ENCODE measurements around the gene PCDHGA7. TPM values are rescaled to one million over a fixed set of nuclear protein-coding genes. Genes with fewer than 3 reads are reported as not detected.
A peak's percentile ranks its signal among the peaks of the same experiment; 100 is the strongest.
"Not testable (repeated sequence)": the region's sequence is repeated elsewhere in the genome, so short reads cannot be mapped to it uniquely, and the experiment has no call there.

PCDHGA7 gene
- total RNA-seq, 2 experiments from 2014 or later, result not detected

DNA sequence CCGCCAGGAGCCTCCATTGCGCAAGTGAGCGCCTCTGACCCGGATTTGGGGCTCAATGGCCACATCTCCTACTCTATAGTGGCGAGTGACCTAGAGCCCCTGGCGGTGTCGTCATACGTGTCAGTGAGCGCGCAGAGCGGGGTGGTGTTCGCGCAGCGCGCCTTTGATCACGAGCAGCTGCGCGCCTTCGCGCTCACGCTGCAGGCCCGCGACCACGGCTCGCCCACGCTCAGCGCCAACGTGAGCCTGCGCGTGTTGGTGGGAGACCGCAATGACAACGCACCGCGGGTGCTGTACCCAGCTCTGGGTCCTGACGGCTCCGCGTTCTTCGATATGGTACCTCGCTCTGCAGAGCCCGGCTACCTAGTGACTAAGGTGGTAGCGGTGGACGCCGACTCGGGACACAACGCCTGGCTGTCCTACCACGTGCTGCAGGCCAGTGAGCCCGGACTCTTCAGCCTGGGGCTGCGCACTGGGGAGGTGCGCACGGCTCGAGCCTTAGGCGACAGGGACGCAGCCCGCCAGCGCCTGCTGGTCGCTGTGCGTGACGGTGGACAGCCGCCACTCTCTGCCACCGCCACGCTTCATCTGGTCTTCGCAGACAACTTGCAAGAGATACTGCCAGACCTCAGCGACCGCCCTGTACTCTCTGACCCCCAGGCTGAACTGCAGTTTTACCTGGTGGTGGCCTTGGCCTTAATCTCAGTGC lies 27.2 kb downstream of the PCDHGA7 start:
- Mint-ChIP-seq H3K36me3 (ENCODE audit: low read depth) (peaks cover 17% of the 10 kb centered on the region), H3K27ac (no peak overlapping the region), H3K9me3 (ENCODE audit: insufficient read depth) (peaks cover 25% of the 10 kb centered on the region), H3K4me1 (ENCODE audit: low read depth) (peaks cover 21% of the 10 kb centered on the region), H3K4me3 (no peak overlapping the region), H3K27me3 (ENCODE audit: low read depth) (peaks cover 52% of the 10 kb centered on the region)
- ATAC-seq (no peak), DNase-seq (no peak)
- CTCF ChIA-PET, result no interaction called here
- POLR2A ChIA-PET, result no interaction called here

DNA sequence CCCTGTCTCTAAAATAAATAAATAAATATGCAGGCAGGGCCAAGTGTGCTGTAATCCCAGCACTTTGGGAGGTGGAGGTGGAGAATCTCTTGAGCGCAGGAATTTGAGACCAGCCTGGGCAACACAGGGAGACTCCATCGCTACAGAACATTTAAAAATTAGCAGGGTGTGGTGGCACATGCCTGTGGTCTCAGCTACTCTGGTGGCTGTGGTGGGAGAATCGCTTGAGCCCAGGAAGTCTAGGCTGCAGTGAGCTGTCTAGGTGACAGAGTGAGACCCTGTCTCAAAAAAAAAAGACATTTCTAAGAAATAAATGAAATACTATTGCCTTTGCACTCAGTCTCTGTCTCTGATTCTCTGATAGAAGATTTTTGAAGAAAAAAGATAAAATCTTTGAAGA lies 29.0 kb downstream of the PCDHGA7 start:
- H3K27ac Mint-ChIP-seq, result no peak overlapping the region
- ChIA-PET CTCF (interaction anchor here (3.7 to 4.1 kb wide), 2 partner anchors 91 to 102 kb away, joined by 14 to 36 read pairs; partner anchors contain the start of gene TAF7), POLR2A (no interaction called here)
- H3K4me3 Mint-ChIP-seq, result no peak overlapping the region
- H3K36me3 Mint-ChIP-seq (ENCODE audit: low read depth), result peaks cover 17% of the 10 kb centered on the region
- peaks cover 63% of the 10 kb centered on the region for H3K27me3 Mint-ChIP-seq (ENCODE audit: low read depth)
- H3K9me3 Mint-ChIP-seq (ENCODE audit: insufficient read depth), result peaks cover 25% of the 10 kb centered on the region
- ATAC-seq (no peak), DNase-seq (no peak)
- peaks cover 21% of the 10 kb centered on the region for H3K4me1 Mint-ChIP-seq (ENCODE audit: low read depth)

DNA sequence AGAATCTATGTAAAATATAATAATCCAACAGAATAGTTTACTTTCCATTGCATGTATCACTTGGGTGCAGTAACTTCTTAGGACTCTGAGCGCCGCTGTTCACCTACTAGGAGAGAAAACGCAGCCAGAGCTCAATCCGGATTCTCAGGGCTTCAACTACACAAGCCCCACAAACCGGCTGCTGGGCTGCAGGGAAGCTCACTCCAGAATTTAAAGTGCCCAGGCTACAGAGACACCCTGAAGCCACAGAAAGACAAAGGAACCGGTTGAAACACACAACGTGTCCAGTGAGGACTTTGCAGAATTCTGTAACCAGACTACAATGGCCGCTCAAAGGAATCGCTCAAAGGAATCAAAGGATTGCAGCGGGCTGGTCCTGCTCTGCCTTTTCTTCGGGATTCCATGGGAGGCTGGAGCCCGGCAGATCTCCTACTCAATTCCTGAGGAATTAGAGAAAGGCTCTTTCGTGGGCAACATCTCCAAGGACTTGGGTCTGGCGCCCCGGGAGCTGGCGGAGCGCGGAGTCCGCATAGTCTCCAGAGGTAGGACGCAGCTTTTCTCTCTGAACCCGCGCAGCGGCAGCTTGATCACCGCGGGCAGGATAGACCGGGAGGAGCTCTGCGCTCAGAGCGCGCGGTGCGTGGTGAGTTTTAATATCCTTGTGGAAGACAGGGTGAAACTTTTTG lies 30.5 kb downstream of the PCDHGA7 start, which contains the start of gene PCDHGA10:
PCDHGA10 (plus strand) TSS at position 134 of the 686 bp plus-strand sequence; CDS start at position 323, 189 bp downstream.
- H3K27ac Mint-ChIP-seq, result no peak within 1 kb of the TSS
- peak within 1 kb of the TSS; percentile 71 for H3K4me3 Mint-ChIP-seq
- DNase-seq (peak; percentile 71), ATAC-seq (peak; percentile 75)
- H3K27me3 Mint-ChIP-seq (ENCODE audit: low read depth), result peaks cover 60% of the 10 kb centered on the region
- H3K9me3 Mint-ChIP-seq (ENCODE audit: insufficient read depth), result peaks cover 25% of the 10 kb centered on the region
- ChIA-PET CTCF (interaction anchor here (0.6 to 4.1 kb wide), 34 partner anchors 8 to 691 kb away, joined by 3 to 36 read pairs (median 5); partner anchors contain the start of genes PCDHGA11, PCDHGA12, PCDHGA4 and PCDHGA8), POLR2A (interaction anchor here (1.1 kb wide), 1 partner anchor 101 kb away, joined by 3 read pairs; no protein-coding TSS in a partner anchor)
- H3K4me1 Mint-ChIP-seq (ENCODE audit: low read depth), result peaks cover 26% of the 10 kb centered on the region
- H3K36me3 Mint-ChIP-seq (ENCODE audit: low read depth), result peaks cover 19% of the 10 kb centered on the region

DNA sequence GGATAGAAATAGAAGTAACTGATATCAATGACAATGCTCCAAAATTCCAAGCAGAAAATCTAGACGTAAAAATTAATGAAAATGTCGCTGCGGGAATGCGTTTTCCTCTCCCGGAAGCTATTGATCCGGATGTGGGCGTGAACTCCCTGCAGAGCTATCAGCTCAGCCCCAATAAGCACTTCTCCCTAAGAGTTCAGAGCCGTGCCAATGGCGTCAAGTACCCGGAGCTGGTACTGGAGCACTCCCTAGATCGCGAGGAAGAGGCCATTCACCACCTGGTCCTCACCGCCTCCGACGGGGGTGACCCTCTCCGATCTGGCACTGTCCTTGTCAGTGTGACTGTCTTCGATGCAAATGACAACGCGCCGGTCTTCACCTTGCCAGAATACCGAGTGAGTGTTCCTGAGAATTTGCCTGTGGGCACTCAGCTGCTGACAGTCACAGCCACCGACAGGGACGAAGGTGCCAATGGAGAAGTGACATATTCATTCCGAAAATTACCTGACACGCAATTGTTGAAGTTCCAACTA lies 31.1 kb downstream of the PCDHGA7 start:
- Mint-ChIP-seq H3K27ac (no peak overlapping the region), H3K4me1 (ENCODE audit: low read depth) (peaks cover 24% of the 10 kb centered on the region), H3K27me3 (ENCODE audit: low read depth) (peaks cover 62% of the 10 kb centered on the region), H3K36me3 (ENCODE audit: low read depth) (peaks cover 21% of the 10 kb centered on the region), H3K9me3 (ENCODE audit: insufficient read depth) (peaks cover 25% of the 10 kb centered on the region), H3K4me3 (peak overlapping the region; percentile 71)
- no peak for ATAC-seq
- CTCF ChIA-PET, result interaction anchor here (0.9 to 4.1 kb wide), 27 partner anchors 8 to 154 kb away, joined by 3 to 36 read pairs (median 5); partner anchors contain the start of genes PCDHGA11, PCDHGA12, PCDHGA4 and PCDHGA8
- no peak for DNase-seq
- POLR2A ChIA-PET, result interaction anchor here (1.1 kb wide), 1 partner anchor 100 kb away, joined by 3 read pairs; no protein-coding TSS in a partner anchor

DNA sequence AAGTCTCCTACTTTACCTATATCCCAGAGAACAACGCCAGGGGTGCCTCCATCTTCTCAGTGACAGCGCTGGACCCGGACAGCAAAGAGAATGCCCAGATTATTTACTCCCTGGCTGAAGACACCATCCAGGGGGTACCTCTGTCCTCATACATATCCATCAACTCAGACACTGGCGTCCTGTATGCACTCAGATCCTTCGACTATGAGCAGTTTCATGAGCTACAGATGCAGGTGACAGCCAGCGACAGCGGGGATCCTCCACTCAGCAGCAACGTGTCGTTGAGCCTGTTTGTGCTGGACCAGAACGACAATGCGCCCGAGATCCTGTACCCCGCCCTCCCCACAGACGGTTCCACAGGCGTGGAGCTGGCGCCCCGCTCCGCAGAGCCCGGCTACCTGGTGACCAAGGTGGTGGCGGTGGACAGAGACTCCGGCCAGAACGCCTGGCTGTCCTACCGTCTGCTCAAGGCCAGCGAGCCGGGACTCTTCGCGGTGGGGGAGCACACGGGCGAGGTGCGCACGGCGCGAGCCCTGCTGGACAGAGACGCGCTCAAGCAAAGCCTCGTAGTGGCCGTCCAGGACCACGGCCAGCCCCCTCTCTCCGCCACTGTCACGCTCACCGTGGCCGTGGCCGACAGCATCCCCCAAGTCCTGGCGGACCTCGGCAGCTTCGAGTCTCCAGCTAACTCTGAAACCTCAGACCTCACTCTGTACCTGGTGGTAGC lies 32.2 kb downstream of the PCDHGA7 start:
- H3K9me3 Mint-ChIP-seq (ENCODE audit: insufficient read depth), result peaks cover 23% of the 10 kb centered on the region
- peaks cover 24% of the 10 kb centered on the region for H3K4me1 Mint-ChIP-seq (ENCODE audit: low read depth)
- H3K27me3 Mint-ChIP-seq (ENCODE audit: low read depth), result peaks cover 60% of the 10 kb centered on the region
- POLR2A ChIA-PET, ATAC-seq, DNase-seq, H3K27ac Mint-ChIP-seq: not testable (repeated sequence)
- H3K36me3 Mint-ChIP-seq (ENCODE audit: low read depth), result peaks cover 21% of the 10 kb centered on the region
- CTCF ChIA-PET, result interaction anchor here (1.2 to 4.1 kb wide), 6 partner anchors 16 to 110 kb away, joined by 7 to 36 read pairs (median 16); partner anchors contain the start of genes PCDHGA12, PCDHGB4, PCDHGB5 and TAF7
- H3K4me3 Mint-ChIP-seq, result peak overlapping the region; percentile 10

DNA sequence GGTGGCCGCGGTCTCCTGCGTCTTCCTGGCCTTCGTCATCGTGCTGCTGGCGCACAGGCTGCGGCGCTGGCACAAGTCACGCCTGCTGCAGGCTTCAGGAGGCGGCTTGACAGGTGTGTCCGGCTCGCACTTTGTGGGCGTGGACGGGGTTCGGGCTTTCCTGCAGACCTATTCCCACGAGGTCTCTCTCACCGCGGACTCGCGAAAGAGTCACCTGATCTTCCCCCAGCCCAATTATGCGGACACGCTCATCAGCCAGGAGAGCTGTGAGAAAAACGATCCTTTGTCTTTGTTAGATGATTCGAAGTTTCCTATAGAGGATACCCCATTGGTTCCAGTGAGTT lies 32.7 kb downstream of the PCDHGA7 start:
- POLR2A ChIA-PET, H3K27ac Mint-ChIP-seq, H3K4me3 Mint-ChIP-seq, ATAC-seq, DNase-seq: not testable (repeated sequence)
- peaks cover 57% of the 10 kb centered on the region for H3K27me3 Mint-ChIP-seq (ENCODE audit: low read depth)
- CTCF ChIA-PET, result interaction anchor here (3.7 kb wide), 1 partner anchor 95 kb away, joined by 14 read pairs; the partner anchor contains the start of gene TAF7
- H3K9me3 Mint-ChIP-seq (ENCODE audit: insufficient read depth), result peaks cover 20% of the 10 kb centered on the region
- peaks cover 22% of the 10 kb centered on the region for H3K36me3 Mint-ChIP-seq (ENCODE audit: low read depth)
- H3K4me1 Mint-ChIP-seq (ENCODE audit: low read depth), result peaks cover 24% of the 10 kb centered on the region

DNA sequence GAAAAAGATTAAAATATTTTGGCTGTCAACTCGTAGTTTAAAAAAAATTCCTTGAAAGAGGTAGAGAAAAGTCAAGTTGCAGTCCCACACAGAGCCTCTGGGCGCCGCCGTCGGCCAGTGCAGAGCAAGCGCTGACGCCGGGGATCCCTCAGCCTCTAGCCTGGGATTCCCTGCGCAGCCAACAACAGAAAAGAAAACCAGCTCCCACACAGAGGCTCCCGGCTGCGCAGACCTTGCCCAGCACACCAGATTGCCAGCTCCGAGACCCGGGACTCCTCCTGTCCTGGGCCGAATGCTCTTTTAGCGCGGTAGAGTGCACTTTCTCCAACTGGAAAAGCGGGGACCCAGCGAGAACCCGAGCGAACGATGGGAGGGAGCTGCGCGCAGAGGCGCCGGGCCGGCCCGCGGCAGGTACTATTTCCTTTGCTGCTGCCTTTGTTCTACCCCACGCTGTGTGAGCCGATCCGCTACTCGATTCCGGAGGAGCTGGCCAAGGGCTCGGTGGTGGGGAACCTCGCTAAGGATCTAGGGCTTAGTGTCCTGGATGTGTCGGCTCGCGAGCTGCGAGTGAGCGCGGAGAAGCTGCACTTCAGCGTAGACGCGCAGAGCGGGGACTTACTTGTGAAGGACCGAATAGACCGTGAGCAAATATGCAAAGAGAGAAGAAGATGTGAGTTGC lies 35.1 kb downstream of the PCDHGA7 start, which contains the start of gene PCDHGB7:
PCDHGB7 (plus strand) TSS at position 184 of the 679 bp plus-strand sequence; CDS start at position 367, 183 bp downstream.
- Mint-ChIP-seq H3K36me3 (ENCODE audit: low read depth) (peaks cover 35% of the 10 kb centered on the region), H3K4me1 (ENCODE audit: low read depth) (peaks cover 30% of the 10 kb centered on the region), H3K4me3 (peak within 1 kb of the TSS; percentile 23), H3K27me3 (ENCODE audit: low read depth) (peaks cover 71% of the 10 kb centered on the region), H3K9me3 (ENCODE audit: insufficient read depth) (peaks cover 27% of the 10 kb centered on the region), H3K27ac (peak within 1 kb of the TSS; percentile 18)
- ATAC-seq (peak; percentile 64), DNase-seq (peak; percentile 52)
- POLR2A ChIA-PET, result not testable (repeated sequence)
- CTCF ChIA-PET, result interaction anchor here (1.0 to 2.6 kb wide), 5 partner anchors 10 to 146 kb away, joined by 3 to 12 read pairs (median 8); partner anchors contain the start of genes PCDHGB6 and TAF7

DNA sequence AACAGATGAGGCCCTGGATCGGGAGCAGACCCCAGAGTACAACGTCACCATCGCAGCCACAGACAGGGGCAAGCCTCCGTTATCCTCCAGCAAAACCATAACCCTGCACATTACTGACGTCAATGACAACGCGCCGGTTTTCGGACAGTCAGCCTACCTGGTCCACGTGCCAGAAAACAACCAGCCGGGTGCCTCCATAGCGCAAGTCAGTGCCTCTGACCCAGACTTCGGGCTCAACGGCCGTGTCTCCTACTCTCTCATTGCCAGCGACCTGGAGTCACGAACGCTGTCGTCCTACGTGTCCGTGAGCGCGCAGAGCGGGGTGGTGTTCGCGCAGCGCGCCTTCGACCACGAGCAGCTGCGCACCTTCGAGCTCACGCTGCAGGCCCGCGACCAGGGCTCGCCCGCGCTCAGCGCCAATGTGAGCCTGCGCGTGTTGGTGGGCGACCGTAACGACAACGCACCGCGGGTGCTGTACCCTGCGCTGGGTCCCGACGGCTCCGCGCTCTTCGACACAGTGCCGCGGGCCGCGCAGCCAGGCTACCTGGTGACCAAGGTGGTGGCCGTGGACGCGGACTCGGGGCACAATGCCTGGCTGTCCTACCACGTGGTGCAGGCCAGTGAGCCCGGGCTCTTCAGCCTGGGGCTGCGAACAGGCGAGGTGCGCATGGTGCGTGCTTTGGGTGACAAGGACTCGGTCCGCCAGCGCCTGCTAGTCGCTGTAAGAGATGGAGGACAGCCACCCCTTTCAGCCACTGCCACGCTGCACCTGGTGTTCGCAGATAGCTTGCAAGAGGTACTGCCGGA lies 36.7 kb downstream of the PCDHGA7 start:
- Mint-ChIP-seq H3K9me3 (ENCODE audit: insufficient read depth) (peaks cover 24% of the 10 kb centered on the region), H3K27ac (peak overlapping the region; percentile 3), H3K36me3 (ENCODE audit: low read depth) (peaks cover 33% of the 10 kb centered on the region), H3K27me3 (ENCODE audit: low read depth) (peaks cover 68% of the 10 kb centered on the region), H3K4me3 (peak overlapping the region; percentile 13), H3K4me1 (ENCODE audit: low read depth) (peaks cover 15% of the 10 kb centered on the region)
- ChIA-PET POLR2A (no interaction called here), CTCF (interaction anchor here (0.9 to 2.9 kb wide), 9 partner anchors 11 to 138 kb away, joined by 3 to 28 read pairs (median 8); partner anchors contain the start of genes PCDHGA12, PCDHGB3 and PCDHGB6)
- no peak for ATAC-seq
- no peak for DNase-seq

DNA sequence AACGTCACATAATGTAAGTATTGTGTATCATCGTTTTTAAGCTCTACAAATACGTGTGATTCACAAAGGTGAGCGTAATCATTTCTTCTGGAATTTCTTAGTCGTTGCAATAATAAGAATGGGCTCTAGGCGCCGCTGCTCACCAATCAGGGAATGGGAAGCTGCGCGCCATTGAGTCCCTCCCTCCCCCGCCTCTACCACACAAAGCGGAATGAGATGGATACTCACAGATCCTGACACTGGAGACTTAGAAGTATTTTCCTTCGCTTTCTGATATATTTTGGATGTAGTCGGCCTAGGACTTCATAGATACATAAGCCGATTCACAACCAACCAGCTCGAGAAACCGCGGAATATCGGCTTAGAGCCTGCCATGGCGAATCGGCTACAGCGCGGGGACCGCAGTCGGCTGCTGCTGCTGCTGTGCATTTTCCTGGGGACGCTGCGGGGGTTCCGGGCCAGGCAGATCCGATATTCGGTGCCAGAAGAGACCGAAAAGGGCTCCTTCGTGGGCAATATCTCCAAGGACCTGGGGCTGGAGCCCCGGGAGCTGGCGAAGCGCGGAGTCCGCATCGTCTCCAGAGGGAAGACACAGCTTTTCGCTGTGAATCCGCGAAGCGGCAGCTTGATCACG lies 38.4 kb downstream of the PCDHGA7 start, which contains the start of gene PCDHGA11:
PCDHGA11 (plus strand) TSS at position 197 of the 634 bp plus-strand sequence; CDS start at position 374, 177 bp downstream.
- Mint-ChIP-seq H3K9me3 (ENCODE audit: insufficient read depth) (peaks cover 24% of the 10 kb centered on the region), H3K36me3 (ENCODE audit: low read depth) (peaks cover 29% of the 10 kb centered on the region), H3K4me1 (ENCODE audit: low read depth) (peaks cover 11% of the 10 kb centered on the region), H3K27me3 (ENCODE audit: low read depth) (peaks cover 62% of the 10 kb centered on the region), H3K4me3 (peak within 1 kb of the TSS; percentile 69), H3K27ac (peak within 1 kb of the TSS; percentile 35)
- ChIA-PET CTCF (interaction anchor here (0.7 to 3.2 kb wide), 27 partner anchors 8 to 1376 kb away, joined by 3 to 28 read pairs (median 5); partner anchors contain the start of genes PCDHB10, PCDHB14, PCDHB15 and PCDHGA10), POLR2A (no interaction called here)
- no peak for ATAC-seq
- peak; percentile 53 for DNase-seq
